Peyer's patch (tissue), 4 donors: Measurements from ENCODE around the gene MDFI. TPM values are rescaled to one million over a fixed set of nuclear protein-coding genes. Genes with fewer than 3 reads are reported as not detected.

Source experiments
- DNase-seq, 3 donors: peaks; one replicate each; pipeline ENCODE4 v3.0.0-alpha.2; 2017 to 2019
- H3K27ac ChIP-seq, 4 donors: fragments of 200-600 bp; sonication (generic); one replicate each; pipeline ENCODE4 v1.5.1; 2016 to 2019
- H3K27me3 ChIP-seq, 2 donors: fragments of 200-600 bp; sonication (generic); one replicate each; pipeline ENCODE4 v1.5.1; 2019
- H3K36me3 ChIP-seq, 3 donors: fragments of 200-600 bp; sonication (generic); one replicate each; pipeline ENCODE4 v1.5.1; 2016 to 2019
- H3K4me1 ChIP-seq, 4 donors: fragments of 200-600 bp; sonication (generic); one replicate each; pipeline ENCODE4 v1.5.1; 2016 to 2019
- H3K4me3 ChIP-seq, 4 donors: fragments of 200-600 bp; sonication (generic); 1 replicate in 3 of 4; 2 replicates in 1 of 4; pipeline ENCODE4 v1.5.1; 2016 to 2019; ENCODE audit warnings: mild to moderate bottlenecking in 1 of 4
- H3K9me3 ChIP-seq, 4 donors: fragments of 200-600 bp; sonication (generic); one replicate each; pipeline ENCODE4 v1.5.1; 2016 to 2019; ENCODE audit warnings: mild to moderate bottlenecking in 1 of 4
- CTCF ChIP-seq, 6 experiments: fragments of 450-650 bp in 4 of 6; fragments of 200-600 bp in 2 of 6; sonication (generic) in 1 of 6; IDR thresholded peaks; one replicate each; pipeline ENCODE4 v1.5.1; 2017 to 2019; ENCODE audit warnings: antibody characterized with exemption in 6 of 6, mild to moderate bottlenecking in 3 of 6, moderate library complexity in 1 of 6
- POLR2A ChIP-seq, 2 donors: fragments of 450-650 bp; IDR thresholded peaks; one replicate each; pipeline ENCODE4 v1.5.1; 2017; ENCODE audit warnings: antibody characterized with exemption in 2 of 2, mild to moderate bottlenecking in 2 of 2, moderate library complexity in 2 of 2
- total RNA-seq, 4 donors: library from RNA; depleted of rRNA; stranded (reverse); fragments of >200 nt; gene quantifications; one replicate each; pipeline ENCODE4 v1.1.0, GENCODE V29; 2016

The MDFI gene
- total RNA-seq, 4 donors from 2014 or later: 0.94 to 2.6 (median 2.4) TPM; not detected in 1

- Histone ChIP-seq H3K4me1 (no peaks in the 10 kb centered on the region), H3K36me3 (peaks cover 0 to 75% (median 0%) of the 10 kb centered on the region in 3 donors), H3K4me3 (no peak overlapping the region), H3K9me3 (no peaks in the 10 kb centered on the region), H3K27ac (no peak overlapping the region), H3K27me3 (no peaks in the 10 kb centered on the region)
- DNase-seq: no peak
- TF ChIP-seq POLR2A (IDR thresholded peaks at IDR 0.05) (no peak), CTCF (IDR thresholded peaks at IDR 0.05) (no peak)
These were observed 43.1 kb upstream of the MDFI start for GRCh38 chr6:41595166-41595565.

DNA sequence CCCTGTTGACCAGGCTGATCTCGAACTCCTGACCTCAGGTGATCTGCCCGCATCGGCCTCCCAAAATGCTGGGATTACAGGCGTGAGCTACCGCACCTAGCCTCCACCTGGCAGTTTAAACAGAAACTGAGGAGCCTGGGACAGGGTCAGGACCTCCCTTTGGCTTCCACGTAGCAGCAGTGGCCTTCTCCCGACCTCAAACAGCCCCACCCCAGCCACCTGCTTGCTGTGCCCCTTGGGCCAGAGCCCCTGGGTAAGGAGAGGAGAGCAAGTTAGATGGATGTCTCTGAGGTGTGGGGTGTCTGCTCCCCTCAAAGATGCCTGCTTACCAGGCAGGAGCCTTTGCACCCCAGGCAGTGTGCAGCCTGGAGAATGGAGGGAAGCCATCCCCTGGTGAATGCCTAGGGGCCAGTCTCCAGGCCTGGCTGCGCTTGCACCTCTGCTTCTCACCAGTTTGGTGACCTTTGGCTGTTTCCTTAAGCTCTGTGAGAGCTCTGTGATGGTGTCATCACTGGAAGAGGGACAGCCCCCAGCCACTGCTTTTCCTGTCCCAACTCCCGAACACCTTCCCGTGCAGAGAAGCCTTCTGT lies 42.1 kb upstream of the MDFI start:
- no peak for TF ChIP-seq CTCF (IDR thresholded peaks at IDR 0.05)
- no peak for TF ChIP-seq POLR2A (IDR thresholded peaks at IDR 0.05)
- H3K36me3 ChIP-seq: peaks cover 0 to 72% (median 0%) of the 10 kb centered on the region in 3 donors
- DNase-seq: no peak
- H3K4me3 ChIP-seq: no peak overlapping the region
- no peak overlapping the region for H3K27ac ChIP-seq
- H3K4me1 ChIP-seq: no peaks in the 10 kb centered on the region
- no peaks in the 10 kb centered on the region for H3K27me3 ChIP-seq
- no peaks in the 10 kb centered on the region for H3K9me3 ChIP-seq

DNA sequence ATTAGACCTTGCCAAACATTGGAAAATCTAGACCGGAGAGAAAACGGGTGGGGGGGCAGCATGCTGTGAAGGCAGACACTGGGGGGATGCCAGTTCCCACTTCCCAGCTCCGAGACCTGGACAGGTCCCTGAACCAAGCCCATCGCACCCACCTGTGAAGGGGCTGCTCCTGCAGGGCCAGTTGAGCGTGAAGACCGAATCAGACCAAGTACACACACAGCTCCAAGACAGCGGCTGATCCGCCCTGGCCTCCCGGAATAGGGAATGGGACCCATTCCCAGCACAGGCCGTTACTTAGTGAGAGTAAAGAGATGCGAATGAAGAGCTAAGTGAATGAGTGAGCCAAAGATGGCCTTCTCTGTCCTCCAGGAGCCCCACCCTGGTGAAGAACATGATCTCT lies 41.5 kb upstream of the MDFI start:
- Histone ChIP-seq H3K4me3 (no peak overlapping the region), H3K27ac (no peak overlapping the region), H3K4me1 (no peaks in the 10 kb centered on the region), H3K27me3 (no peaks in the 10 kb centered on the region), H3K9me3 (no peaks in the 10 kb centered on the region), H3K36me3 (peaks cover 0 to 67% (median 0%) of the 10 kb centered on the region in 3 donors)
- TF ChIP-seq CTCF (IDR thresholded peaks at IDR 0.05) (no peak), POLR2A (IDR thresholded peaks at IDR 0.05) (no peak)
- no peak for DNase-seq

GRCh38 chr6:41597246-41598000 lies 40.8 kb upstream of the MDFI start:
- H3K4me1 ChIP-seq: peaks cover 0 to 3% (median 0%) of the 10 kb centered on the region in 4 donors
- no peaks in the 10 kb centered on the region for H3K27me3 ChIP-seq
- no peak overlapping the region for H3K4me3 ChIP-seq
- H3K36me3 ChIP-seq: peaks cover 0 to 67% (median 0%) of the 10 kb centered on the region in 3 donors
- H3K9me3 ChIP-seq: no peaks in the 10 kb centered on the region
- DNase-seq: no peak
- H3K27ac ChIP-seq: no peak overlapping the region
- no peak for TF ChIP-seq POLR2A (IDR thresholded peaks at IDR 0.05)
- no peak for TF ChIP-seq CTCF (IDR thresholded peaks at IDR 0.05)

- H3K36me3 ChIP-seq: peaks cover 0 to 60% (median 0%) of the 10 kb centered on the region in 3 donors
- H3K27ac ChIP-seq: no peak overlapping the region
- H3K9me3 ChIP-seq: no peaks in the 10 kb centered on the region
- no peak overlapping the region for H3K4me3 ChIP-seq
- H3K27me3 ChIP-seq: no peaks in the 10 kb centered on the region
- DNase-seq: no peak
- H3K4me1 ChIP-seq: peaks cover 0 to 8% (median 2%) of the 10 kb centered on the region in 4 donors
- TF ChIP-seq POLR2A (IDR thresholded peaks at IDR 0.05): no peak
- TF ChIP-seq CTCF (IDR thresholded peaks at IDR 0.05): no peak
These were observed 39.6 kb upstream of the MDFI start for GRCh38 chr6:41598670-41599014.
